ENCODE measurements around the gene NECTIN2.

NECTIN2 gene

DNA sequence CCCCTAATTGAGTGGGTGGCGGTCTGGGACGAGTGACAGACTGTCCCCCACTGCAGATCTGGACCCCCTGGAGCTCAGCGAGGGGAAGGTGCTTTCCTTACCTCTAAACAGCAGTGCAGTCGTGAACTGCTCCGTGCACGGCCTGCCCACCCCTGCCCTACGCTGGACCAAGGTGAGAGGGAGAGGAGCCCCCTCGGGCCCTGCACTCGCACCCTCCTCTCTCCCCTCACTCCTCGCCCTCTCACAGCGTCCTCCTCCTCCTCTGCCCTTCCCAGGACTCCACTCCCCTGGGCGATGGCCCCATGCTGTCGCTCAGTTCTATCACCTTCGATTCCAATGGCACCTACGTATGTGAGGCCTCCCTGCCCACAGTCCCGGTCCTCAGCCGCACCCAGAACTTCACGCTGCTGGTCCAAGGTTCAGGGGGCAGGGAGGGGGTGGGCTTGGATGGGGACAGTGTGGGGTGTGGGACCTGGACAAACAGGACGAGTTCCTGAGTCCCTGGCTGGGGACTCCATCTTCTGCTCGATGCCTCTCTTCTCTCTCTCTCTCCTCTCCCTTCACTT is 27.5 kb upstream of the NECTIN2 start:
- TF ChIP-seq, protein P1, sequence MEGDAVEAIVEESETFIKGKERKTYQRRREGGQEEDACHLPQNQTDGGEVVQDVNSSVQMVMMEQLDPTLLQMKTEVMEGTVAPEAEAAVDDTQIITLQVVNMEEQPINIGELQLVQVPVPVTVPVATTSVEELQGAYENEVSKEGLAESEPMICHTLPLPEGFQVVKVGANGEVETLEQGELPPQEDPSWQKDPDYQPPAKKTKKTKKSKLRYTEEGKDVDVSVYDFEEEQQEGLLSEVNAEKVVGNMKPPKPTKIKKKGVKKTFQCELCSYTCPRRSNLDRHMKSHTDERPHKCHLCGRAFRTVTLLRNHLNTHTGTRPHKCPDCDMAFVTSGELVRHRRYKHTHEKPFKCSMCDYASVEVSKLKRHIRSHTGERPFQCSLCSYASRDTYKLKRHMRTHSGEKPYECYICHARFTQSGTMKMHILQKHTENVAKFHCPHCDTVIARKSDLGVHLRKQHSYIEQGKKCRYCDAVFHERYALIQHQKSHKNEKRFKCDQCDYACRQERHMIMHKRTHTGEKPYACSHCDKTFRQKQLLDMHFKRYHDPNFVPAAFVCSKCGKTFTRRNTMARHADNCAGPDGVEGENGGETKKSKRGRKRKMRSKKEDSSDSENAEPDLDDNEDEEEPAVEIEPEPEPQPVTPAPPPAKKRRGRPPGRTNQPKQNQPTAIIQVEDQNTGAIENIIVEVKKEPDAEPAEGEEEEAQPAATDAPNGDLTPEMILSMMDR (conservative IDR thresholded peaks at IDR 0.05; ENCODE audit: control insufficient read depth, insufficient read depth, low read depth, low read length), result no peak

DNA sequence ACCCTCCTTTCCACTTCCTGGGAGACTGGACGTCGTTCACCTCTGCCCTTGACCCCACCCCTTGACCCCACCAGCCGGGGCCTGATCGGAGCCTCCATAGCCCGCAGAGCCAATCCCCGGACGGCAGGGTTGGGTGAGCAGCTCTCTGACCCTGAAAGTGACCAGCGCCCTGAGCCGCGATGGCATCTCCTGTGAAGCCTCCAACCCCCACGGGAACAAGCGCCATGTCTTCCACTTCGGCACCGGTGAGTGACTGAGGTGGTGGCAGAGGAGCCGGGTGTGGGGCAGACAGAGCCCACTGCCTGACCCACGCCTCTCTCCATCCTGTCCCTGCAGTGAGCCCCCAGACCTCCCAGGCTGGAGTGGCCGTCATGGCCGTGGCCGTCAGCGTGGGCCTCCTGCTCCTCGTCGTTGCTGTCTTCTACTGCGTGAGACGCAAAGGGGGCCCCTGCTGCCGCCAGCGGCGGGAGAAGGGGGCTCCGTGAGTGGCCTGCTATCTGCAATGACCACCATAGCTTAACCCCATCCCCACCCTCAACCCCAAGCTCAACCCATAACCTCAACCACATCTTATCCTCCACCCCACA is 26.8 kb upstream of the NECTIN2 start:
- no peak for DNase-seq (ENCODE audit: low read depth)
- TF ChIP-seq, protein P1 (conservative IDR thresholded peaks at IDR 0.05; ENCODE audit: control insufficient read depth, insufficient read depth, low read depth, low read length), result no peak
- no peak overlapping the region for H3K4me3 ChIP-seq (ENCODE audit: control insufficient read depth, low read depth, low read length)

More for the DNA sequence above, 27.5 kb upstream of the NECTIN2 start:
- H3K4me3 ChIP-seq (ENCODE audit: control insufficient read depth, low read depth, low read length), result no peak overlapping the region
- DNase-seq (ENCODE audit: low read depth), result no peak

DNA sequence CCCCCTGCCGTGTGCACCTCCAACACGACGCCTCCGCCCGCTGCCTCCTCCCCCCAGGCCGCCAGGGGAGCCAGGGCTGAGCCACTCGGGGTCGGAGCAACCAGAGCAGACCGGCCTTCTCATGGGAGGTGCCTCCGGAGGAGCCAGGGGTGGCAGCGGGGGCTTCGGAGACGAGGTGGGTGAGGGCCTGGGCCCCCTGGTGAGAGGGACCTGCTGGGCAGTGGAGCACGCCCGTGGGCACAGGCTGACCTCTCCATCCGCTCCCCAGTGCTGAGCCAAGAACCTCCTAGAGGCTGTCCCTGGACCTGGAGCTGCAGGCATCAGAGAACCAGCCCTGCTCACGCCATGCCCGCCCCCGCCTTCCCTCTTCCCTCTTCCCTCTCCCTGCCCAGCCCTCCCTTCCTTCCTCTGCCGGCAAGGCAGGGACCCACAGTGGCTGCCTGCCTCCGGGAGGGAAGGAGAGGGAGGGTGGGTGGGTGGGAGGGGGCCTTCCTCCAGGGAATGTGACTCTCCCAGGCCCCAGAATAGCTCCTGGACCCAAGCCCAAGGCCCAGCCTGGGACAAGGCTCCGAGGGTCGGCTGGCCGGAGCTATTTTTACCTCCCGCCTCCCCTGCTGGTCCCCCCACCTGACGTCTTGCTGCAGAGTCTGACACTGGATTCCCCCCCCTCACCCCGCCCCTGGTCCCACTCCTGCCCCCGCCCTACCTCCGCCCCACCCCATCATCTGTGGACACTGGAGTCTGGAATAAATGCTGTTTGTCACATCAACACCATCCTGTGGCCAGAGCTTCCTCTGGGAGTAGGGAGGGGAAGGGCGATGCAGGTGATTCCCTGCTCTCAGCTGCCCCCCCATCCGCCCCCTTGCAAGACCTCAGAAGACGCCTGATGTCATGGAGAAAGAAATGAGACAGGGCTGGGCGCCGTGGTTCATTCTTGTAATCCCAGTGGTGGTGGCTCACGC is 25.2 kb upstream of the NECTIN2 start:
- no peak overlapping the region for H3K4me3 ChIP-seq (ENCODE audit: control insufficient read depth, low read depth, low read length)
- DNase-seq (ENCODE audit: low read depth), result peak; percentile 32
- TF ChIP-seq, protein P1 (conservative IDR thresholded peaks at IDR 0.05; ENCODE audit: control insufficient read depth, insufficient read depth, low read depth, low read length), result no peak

DNA sequence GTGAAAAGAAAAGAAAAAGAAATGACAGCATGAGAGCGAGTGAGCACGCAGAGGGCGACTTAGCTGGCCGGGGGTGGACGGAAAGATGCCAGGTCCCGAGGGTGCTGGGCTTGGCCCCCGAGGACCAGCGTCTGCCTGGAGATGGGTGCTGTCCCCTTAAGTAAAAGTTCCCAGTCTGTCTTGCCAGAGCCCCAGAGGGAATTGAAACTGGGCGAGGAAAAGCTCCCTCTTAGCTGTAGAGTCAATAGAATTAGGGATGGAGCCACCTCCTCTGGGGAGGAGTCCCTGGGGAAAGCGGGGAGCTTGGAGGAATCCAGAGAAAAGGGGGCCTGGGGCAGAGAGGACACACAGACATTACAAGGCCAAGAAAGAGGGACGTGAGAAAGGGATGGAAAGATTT is 23.9 kb upstream of the NECTIN2 start:
- no peak for DNase-seq (ENCODE audit: low read depth)
- H3K4me3 ChIP-seq (ENCODE audit: control insufficient read depth, low read depth, low read length), result no peak overlapping the region
- TF ChIP-seq, protein P1 (conservative IDR thresholded peaks at IDR 0.05; ENCODE audit: control insufficient read depth, insufficient read depth, low read depth, low read length), result no peak

DNA sequence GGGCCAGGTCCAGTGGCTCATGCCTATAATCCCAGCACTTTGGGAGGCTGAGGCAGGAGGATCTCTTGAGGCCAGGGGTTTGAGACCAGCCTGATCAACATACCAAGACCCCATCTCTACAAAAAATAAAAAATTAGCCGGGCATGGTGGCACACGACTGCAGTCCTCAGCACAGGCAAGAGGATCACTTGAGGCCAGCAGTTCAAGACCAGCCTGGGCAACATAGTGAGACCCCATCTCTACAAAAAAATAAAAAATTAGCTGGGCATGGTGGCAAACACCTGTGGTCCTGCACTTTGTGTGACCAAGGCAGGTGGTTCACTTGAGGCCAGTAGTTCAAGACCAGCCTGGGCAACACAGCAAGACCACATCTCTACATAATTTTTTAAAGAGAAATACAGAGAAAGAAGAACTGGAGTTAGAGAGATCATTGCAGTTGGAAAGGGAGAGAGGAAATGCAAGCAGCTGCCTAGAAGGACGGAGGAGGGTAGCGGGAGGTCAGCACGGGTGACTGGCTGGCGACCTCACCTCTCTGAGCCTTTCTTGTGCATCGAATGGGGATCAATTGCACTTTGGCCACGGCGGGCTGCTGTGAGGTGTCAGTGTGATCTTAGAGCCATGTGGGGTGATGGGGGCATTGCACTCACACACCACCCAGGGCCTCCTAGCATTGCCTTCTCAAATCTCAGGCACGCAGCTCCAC is 23.3 kb upstream of the NECTIN2 start:
- TF ChIP-seq, protein P1 (conservative IDR thresholded peaks at IDR 0.05; ENCODE audit: control insufficient read depth, insufficient read depth, low read depth, low read length), result no peak
- DNase-seq (ENCODE audit: low read depth), result no peak
- no peak overlapping the region for H3K4me3 ChIP-seq (ENCODE audit: control insufficient read depth, low read depth, low read length)

DNA sequence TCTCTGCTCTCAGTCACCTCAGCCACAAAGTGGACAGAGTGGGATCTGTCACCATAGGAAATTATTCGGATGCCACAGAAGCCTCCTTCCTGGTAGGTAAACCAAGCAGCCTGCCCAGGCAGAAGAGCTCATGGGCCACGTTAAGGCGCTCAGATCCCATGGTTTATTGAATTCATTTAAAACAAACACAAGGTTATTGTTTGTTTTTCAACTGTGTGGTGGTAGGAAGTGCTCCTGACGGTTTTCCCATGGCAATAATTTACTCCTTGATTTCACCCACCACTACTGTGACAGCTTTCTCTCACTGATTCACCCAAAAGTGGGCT is 22.8 kb upstream of the NECTIN2 start:
- TF ChIP-seq, protein P1 (conservative IDR thresholded peaks at IDR 0.05; ENCODE audit: control insufficient read depth, insufficient read depth, low read depth, low read length), result no peak
- H3K4me3 ChIP-seq (ENCODE audit: control insufficient read depth, low read depth, low read length), result no peak overlapping the region
- DNase-seq (ENCODE audit: low read depth), result no peak
